ENCODE measurements around the gene NBPF3.
"Not testable (repeated sequence)": the region's sequence is repeated elsewhere in the genome, so short reads cannot be mapped to it uniquely, and the experiment has no call there.

GRCh38 chr1:21453964-21454614 lies 14.2 kb downstream of the NBPF3 start:
- not testable (repeated sequence) for TF ChIP-seq CTCF (conservative IDR thresholded peaks at IDR 0.05; ENCODE audit: low read length); EZH2phosphoT487 (IDR thresholded peaks at IDR 0.05; ENCODE audit: borderline replicate concordance, low read depth, low read length)

Measured in OCI-LY7 (cell line).